Measurements from ENCODE around the gene NEDD9.

- TF ChIP-seq EGR1 (IDR thresholded peaks at IDR 0.05; ENCODE audit: low read depth) = no peak
- TF ChIP-seq, protein P1, sequence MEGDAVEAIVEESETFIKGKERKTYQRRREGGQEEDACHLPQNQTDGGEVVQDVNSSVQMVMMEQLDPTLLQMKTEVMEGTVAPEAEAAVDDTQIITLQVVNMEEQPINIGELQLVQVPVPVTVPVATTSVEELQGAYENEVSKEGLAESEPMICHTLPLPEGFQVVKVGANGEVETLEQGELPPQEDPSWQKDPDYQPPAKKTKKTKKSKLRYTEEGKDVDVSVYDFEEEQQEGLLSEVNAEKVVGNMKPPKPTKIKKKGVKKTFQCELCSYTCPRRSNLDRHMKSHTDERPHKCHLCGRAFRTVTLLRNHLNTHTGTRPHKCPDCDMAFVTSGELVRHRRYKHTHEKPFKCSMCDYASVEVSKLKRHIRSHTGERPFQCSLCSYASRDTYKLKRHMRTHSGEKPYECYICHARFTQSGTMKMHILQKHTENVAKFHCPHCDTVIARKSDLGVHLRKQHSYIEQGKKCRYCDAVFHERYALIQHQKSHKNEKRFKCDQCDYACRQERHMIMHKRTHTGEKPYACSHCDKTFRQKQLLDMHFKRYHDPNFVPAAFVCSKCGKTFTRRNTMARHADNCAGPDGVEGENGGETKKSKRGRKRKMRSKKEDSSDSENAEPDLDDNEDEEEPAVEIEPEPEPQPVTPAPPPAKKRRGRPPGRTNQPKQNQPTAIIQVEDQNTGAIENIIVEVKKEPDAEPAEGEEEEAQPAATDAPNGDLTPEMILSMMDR (IDR thresholded peaks at IDR 0.05 in 2 of 3, conservative IDR thresholded peaks at IDR 0.05 in 1 of 3; ENCODE audit: borderline replicate concordance in 1 of 3, insufficient read depth in 1 of 3, low read depth in 2 of 3, low read length in 2 of 3) = no peak
- TF ChIP-seq POLR2A (IDR thresholded peaks at IDR 0.05; ENCODE audit: borderline replicate concordance, extremely low read depth, insufficient read depth, insufficient read length) = no peak
- no peak for TF ChIP-seq ZFX (IDR thresholded peaks at IDR 0.05)
- no peak for TF ChIP-seq YY1 (IDR thresholded peaks at IDR 0.05; ENCODE audit: extremely low read depth, insufficient replicate concordance, low read depth, low read length)
- TF ChIP-seq JUND (IDR thresholded peaks at IDR 0.05) = no peak
- no peak for TF ChIP-seq POLR2AphosphoS5 (IDR thresholded peaks at IDR 0.05; ENCODE audit: low read depth, low read length)
- no peak for TF ChIP-seq MAX (IDR thresholded peaks at IDR 0.05)
- TF ChIP-seq SIN3A (IDR thresholded peaks at IDR 0.05; ENCODE audit: low read depth) = no peak
- no peak for TF ChIP-seq ZNF274 (IDR thresholded peaks at IDR 0.05; ENCODE audit: low read depth, low read length)
- TF ChIP-seq EZH2 (IDR thresholded peaks at IDR 0.05) = no peak
- TF ChIP-seq SP1 (IDR thresholded peaks at IDR 0.05; ENCODE audit: low read depth) = no peak
- no peak for TF ChIP-seq EZH2phosphoT487 (IDR thresholded peaks at IDR 0.05; ENCODE audit: borderline replicate concordance)
Measured at GRCh38 chr6:11278207-11278559, 45.7 kb upstream of the NEDD9 start.

Measured in HCT116 (cell line).